Measurements from ENCODE around the gene FBXL22.

DNA sequence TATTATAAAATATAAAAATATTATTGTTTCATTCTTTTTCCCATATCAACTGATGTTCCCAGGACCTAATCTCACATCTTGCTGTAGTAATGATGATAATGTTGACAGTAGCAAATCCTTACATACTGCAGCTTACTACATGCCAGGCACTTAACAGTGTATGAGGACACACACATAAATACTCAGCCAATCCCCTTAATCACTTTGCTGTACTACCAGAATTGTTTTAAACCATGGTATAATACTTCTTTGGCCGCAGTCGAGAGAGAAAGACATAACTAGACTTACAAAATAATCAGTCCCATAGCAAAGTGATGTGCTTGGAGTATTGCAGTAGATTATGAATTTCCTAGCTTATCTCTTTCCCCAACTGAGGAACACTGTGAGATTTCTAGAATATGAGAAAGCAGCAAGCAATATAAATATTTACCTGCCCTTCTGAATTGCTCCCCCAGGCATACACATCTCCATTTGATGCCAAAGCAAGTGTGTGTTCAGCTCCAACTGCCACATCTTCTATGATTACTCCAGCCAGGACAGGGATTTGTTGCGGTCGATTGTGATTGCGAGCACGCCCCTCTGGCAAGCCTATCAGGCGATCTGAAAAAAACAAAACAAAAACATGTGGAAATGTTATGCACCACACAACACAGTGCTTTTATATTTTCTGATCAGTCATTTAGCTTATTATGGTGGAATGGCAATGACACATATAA is 33.0 kb downstream of the FBXL22 start:
- TF ChIP-seq, protein P1, sequence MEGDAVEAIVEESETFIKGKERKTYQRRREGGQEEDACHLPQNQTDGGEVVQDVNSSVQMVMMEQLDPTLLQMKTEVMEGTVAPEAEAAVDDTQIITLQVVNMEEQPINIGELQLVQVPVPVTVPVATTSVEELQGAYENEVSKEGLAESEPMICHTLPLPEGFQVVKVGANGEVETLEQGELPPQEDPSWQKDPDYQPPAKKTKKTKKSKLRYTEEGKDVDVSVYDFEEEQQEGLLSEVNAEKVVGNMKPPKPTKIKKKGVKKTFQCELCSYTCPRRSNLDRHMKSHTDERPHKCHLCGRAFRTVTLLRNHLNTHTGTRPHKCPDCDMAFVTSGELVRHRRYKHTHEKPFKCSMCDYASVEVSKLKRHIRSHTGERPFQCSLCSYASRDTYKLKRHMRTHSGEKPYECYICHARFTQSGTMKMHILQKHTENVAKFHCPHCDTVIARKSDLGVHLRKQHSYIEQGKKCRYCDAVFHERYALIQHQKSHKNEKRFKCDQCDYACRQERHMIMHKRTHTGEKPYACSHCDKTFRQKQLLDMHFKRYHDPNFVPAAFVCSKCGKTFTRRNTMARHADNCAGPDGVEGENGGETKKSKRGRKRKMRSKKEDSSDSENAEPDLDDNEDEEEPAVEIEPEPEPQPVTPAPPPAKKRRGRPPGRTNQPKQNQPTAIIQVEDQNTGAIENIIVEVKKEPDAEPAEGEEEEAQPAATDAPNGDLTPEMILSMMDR (IDR thresholded peaks at IDR 0.05), result no peak
- no peak for TF ChIP-seq POLR2A (IDR thresholded peaks at IDR 0.05)

Data from adrenal gland (tissue), 5 donors.